HPDE6-E6E7 (cell line): ENCODE measurements around the gene PODXL2.
A peak's percentile ranks its signal among the peaks of the same experiment; 100 is the strongest.
"Not testable (repeated sequence)": the region's sequence is repeated elsewhere in the genome, so short reads cannot be mapped to it uniquely, and the experiment has no call there.

Source experiments
- DNase-seq: peaks from one replicate; pipeline ENCODE4 v3.0.0; 2011; ENCODE audit warnings: missing footprints; ENCODE audit errors: extremely low spot score

Gene PODXL2

GRCh38 chr3:127688416-127689265 lies 59.7 kb downstream of the PODXL2 start:
- DNase-seq = no peak

GRCh38 chr3:127689266-127689860 lies 60.4 kb downstream of the PODXL2 start:
- no peak for DNase-seq

DNA sequence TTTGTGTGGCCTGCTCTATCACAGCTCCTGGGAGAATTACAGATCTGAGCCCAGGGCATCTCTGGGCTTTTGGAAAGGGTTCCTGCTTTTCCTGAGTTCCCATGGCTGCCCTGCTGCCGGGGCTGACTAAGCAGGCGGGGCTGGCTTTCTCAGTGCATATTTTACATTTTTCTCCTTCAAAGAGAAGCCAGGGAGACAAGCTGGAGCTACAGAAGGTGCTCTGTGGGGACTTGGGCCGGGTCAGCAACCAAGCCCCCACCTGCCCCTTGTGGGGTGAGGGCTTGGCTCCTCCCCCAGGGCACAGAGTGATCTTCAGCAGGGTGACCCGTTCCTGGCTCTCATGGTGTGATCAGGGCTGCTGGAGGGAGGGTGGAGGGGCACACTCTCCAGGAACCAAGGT lies 61.1 kb downstream of the PODXL2 start:
- DNase-seq = no peak

DNA sequence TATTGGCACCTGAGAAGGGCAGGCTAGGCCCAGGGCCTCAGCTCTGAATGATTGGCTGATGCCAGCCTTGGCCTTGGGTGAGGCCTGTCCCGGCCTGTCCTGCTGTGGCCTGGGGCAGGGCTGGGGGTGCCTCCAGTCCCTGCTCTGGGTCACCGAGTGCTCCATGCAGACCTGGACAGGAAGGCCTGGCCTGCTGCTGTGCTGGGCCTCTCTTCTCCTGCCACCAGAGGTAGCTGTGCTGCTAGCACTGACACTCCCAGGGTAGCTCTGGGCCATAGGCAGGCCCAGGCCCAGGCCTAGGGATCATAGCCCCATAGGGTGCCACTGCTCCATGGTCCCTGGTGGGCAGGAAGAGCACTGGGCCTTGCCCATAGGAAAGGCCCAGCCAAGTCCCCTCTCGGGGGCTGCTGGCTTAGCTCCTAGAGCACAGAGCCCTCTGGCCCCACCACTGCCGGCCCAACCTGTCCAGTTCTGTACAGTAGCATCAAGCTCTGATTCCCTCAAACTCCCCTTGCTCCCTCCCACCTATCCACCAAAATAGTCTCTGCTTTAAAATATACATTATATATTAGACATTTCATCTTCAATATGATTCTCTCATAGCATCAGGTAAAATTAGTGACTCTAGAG lies 62.0 kb downstream of the PODXL2 start:
- peak; percentile 56 for DNase-seq

DNA sequence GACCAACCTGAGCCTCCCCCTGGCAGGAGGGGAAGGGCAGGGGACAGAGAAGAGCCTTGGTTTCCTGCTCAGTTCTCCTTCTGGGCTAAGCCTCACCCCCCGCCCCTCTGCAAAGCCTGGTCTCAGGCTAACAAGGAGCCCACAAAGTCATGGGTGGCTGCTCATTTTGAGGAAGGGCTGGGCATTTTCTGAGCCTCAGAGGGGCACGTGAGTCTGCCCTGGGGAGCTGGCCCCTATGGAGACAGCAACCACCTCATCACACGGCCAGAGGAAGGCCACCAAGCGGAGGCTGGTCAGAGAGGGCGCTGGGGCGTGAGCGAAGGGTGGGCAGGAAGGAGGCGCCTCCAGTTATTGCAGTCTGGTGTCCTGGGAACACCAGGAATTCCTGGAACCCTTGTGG lies 62.5 kb downstream of the PODXL2 start:
- DNase-seq = no peak

GRCh38 chr3:127691974-127692373 lies 63.0 kb downstream of the PODXL2 start:
- DNase-seq = no peak

DNA sequence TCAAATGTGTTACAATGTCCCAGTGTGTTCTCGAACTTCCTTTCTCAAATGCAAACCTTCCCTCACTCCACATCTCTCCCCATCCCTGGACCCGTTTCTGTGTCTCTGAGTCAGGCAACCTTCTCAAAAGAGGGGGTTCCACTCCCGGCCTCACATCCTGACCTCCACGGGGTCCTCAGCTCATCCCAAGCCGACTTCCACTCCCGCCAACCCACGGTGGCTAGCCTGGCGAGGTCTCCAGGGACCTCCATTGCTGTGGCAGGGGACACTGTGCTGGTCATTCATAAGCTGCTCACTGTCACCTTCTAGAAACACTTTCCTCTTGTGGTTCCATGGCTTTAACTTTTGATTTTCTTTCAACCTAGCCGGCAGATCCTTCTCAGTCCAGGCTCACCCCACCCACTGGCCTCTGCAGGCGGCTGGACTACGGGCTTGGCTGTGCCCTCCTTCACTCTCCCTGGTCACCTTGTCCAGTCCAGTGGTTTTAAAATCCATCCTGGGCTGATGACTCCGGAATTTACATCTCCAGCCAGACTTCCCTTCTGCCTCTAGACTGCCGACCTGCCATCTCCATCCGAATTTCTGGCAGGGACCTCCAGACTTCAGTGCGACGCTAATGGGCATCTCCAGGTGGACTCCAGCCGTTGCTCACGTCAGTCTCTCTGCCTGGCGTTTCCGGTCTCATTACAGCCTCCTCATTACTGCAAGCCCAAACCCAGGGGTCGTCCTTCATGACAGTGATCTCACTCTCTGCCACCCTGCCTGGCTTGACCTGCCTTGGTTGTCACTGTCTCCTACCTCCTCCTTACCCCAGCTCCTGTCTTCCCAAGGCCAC lies 63.7 kb downstream of the PODXL2 start:
- no peak for DNase-seq

DNA sequence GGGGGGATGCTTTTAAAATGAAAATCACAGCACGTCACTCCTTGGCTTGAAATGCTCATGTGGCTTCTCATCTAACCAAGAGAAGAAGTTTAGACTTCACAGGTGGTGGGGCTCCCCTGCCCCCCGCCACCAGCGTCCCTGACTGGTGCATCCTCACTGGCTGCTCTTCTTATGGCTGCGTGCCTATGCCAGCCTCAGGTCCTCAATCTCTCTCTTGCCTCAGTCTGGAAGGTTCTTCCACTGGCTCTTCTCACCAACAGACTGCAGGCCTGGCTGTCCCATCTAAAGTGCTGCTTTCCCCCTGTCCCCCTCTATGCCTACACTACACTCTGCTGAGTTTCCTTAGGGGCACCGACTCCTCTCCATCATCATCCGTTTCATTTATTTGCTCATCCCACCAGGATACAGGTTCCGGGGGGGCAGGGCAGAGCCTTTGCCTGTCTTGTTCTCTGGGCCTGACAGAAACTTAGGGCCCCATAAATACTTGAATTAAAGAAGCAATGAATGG lies 64.4 kb downstream of the PODXL2 start:
- no peak for DNase-seq

GRCh38 chr3:127694467-127695215 lies 65.7 kb downstream of the PODXL2 start:
- DNase-seq = no peak

DNA sequence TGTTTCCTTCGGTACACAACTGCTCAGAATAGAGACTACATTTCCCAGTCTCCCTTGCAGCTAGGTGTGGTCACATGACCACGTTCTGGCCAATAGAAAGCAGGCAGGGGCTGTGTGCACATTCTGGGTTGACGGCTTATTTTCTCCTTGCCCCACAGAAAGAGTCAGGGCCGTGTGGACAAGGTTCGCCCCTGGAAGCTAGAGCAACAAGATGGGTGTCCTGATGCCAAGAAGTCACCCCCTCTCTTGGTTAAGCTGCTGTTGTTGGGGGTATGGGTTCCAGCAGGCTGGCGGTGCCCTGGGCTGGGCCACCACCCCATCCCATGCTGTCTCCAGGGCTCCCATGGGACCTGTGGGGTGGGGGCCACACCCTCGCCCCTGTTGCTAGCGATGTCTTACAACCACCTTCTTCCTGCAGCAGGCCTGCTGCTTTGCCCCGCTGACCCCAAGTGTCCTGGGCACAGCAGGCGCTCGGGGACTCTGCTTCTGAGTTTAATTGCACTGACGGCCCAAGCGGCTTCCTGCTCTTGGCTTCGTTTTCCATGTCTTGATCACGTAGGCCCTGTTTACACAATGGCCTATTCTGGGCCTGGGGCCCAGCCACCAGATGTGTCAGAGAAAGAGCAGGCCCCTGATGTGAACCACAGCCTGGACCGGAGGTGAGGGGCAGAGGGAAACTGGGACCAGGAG lies 68.7 kb downstream of the PODXL2 start:
- no peak for DNase-seq

GRCh38 chr3:127698286-127698685 lies 69.3 kb downstream of the PODXL2 start:
- DNase-seq = no peak

DNA sequence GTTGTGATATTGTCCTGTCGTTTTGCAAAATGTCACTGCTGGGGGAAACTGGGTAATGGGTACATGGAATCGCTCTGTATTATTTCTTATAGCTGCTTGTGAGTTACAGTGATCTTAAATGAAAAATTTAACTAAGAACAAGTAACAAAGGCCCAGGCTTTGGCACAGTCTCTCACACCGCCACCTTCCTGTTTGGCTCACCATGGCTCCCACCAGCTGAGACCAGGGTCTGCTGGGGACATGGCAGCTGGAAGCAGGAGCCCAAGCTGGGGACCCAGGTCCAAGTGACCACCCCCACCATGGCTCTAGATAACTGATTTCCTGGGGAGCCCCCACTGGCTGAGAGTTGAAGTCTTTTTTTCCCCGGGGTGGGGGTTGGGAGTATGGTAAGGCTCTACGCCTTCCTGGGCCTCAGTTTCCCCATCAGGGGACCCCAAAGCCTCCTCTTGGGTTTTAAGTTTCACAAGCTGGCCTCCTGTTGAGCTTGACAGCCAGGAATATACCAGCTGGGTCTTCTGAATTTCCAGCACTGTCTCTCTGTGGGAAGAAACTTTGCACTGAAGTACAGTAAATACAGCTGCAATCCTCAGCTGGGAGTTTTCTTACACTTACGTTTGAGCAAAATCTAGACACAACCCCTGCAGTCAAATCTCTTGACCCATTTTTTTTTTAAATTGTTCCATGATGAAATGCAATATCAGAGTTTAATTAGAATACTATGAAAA lies 69.9 kb downstream of the PODXL2 start:
- no peak for DNase-seq

DNA sequence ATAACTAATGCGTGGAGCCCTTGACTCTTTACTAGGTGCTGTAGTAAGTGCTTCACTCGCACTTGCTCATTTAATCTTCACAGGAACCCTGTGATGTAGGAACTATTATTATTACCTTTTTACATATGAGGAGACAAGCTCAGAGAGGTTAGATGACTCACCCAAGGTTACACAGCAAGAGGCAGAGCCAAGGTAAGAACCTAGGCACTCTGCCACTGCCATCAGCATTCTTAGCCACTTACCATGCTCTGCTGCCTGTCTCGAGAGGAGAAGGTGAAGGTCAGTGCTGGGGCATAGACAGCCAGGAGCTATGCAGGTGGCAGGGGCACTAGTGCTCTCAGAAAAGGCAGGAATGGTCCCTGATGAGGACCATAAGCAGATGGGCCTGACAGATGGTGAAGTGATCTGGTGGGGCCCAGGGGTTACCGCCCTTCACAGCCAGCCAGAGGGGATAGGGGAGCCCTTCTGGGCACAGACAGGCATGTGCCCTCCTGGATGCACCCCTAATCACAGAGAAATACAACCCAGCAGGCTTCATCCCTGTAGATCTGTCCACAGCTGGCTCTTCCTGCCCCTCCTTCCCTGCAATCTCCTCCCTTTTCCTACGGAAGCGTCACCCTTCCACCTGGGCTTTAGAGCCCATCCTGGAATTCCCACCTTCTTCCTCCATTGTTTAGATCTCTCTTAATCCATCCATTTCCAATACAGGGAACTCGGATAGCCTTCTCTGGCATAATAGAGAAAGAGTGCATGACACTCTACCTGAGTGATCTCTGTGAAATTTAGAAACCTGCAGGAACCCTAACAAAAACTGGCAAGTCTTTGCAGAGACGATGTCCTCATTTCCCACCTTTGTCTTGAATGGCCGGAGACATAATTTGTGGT lies 70.7 kb downstream of the PODXL2 start:
- no peak for DNase-seq

DNA sequence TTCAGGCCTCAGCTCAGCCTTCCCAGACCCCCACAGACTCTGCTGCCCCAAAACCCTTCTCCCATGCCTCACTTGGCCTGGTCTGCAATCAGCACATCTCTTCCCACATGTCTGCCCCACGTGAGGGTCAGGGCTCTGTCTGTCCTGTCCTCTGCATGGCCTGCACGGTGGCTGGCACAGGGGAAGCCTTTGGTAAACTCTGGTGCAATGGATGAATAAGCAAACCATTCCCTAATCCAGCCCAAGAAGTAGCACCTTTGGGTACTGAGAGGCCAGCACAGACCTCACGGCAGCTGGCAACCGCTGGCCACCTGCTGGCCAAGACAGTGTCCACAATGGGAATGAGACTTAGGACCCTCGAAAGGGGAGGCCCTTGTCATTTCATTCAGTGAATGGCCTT lies 71.4 kb downstream of the PODXL2 start:
- no peak for DNase-seq

GRCh38 chr3:127701280-127701911 lies 72.4 kb downstream of the PODXL2 start:
- DNase-seq = no peak

GRCh38 chr3:127702151-127702578 lies 73.2 kb downstream of the PODXL2 start:
- no peak for DNase-seq

DNA sequence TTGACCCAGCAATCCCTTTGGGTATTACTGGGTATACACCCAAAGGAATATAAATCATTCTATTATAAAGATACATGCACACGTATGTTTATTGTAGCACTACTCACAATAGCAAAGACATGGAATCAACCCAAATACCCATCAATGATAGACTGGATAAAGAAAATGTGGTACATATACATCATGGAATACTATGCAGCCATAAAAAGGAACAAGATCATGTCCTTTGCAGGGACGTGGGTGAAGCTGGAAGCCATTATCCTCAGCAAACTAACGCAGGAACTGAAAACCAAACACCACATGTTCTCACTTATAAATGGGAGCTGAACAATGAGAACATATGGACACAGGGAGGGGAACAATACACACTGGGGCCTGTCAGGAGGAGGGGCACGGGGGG lies 75.9 kb downstream of the PODXL2 start:
- DNase-seq = not testable (repeated sequence)

DNA sequence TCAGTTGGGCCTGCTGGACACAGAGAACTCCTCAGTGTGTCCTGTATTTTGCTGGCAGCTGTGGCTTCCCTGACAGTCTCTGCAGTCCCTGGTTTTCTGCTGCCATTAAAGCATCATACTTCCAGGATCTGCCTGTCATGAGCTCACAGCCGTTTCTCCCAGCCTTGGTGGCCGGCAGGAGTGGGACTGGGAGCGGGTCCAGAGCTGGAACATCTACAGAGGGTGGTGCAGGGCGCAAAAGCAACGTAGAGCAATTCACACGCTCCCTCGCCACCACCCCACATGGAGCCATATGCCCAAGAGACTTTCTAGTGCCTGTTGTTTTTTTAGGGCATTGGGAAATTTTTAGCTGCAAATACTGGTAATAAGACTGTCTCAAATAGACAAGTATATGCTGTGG lies 77.3 kb downstream of the PODXL2 start:
- DNase-seq = no peak
